ENCODE results near the gene PCNX1. TPM values are rescaled to one million over a fixed set of nuclear protein-coding genes. Genes with fewer than 3 reads are reported as not detected.
"Not testable (repeated sequence)": the region's sequence is repeated elsewhere in the genome, so short reads cannot be mapped to it uniquely, and the experiment has no call there.

PCNX1 gene
- 30.5 TPM for total RNA-seq

- ATAC-seq (peak; percentile 85), DNase-seq (ENCODE audit: low spot score) (peak; percentile 90)
These were observed at the start of gene PCNX1 for GRCh38 chr14:70907176-70907995. PCNX1 (plus strand) TSS chr14:70907459; CDS start chr14:70907851, 392 bp downstream.

- ATAC-seq (no peak), DNase-seq (ENCODE audit: low spot score) (no peak)
These were observed 49.8 kb upstream of the PCNX1 start for GRCh38 chr14:70857496-70857890.

- ATAC-seq (peak; percentile 29), DNase-seq (ENCODE audit: low spot score) (no peak)
These were observed 48.6 kb upstream of the PCNX1 start for GRCh38 chr14:70858641-70859040.

- DNase-seq (ENCODE audit: low spot score); ATAC-seq: not testable (repeated sequence)
These were observed 40.3 kb upstream of the PCNX1 start for GRCh38 chr14:70866992-70867391.

- ATAC-seq (no peak), DNase-seq (ENCODE audit: low spot score) (no peak)
These were observed 36.3 kb upstream of the PCNX1 start for GRCh38 chr14:70871001-70871400.

GRCh38 chr14:70871863-70872677 is 35.2 kb upstream of the PCNX1 start:
- no peak for ATAC-seq

GRCh38 chr14:70872678-70873020 is 34.6 kb upstream of the PCNX1 start:
- DNase-seq (ENCODE audit: low spot score): no peak
- no peak for ATAC-seq

More at GRCh38 chr14:70871863-70872677, 35.2 kb upstream of the PCNX1 start:
- no peak for DNase-seq (ENCODE audit: low spot score)

GRCh38 chr14:70873627-70874026 is 33.6 kb upstream of the PCNX1 start:
- ATAC-seq (no peak), DNase-seq (ENCODE audit: low spot score) (no peak)

- not testable (repeated sequence) for ATAC-seq; DNase-seq (ENCODE audit: low spot score)
These were observed 31.3 kb upstream of the PCNX1 start for GRCh38 chr14:70875811-70876460.

- DNase-seq (ENCODE audit: low spot score) (no peak), ATAC-seq (no peak)
These were observed 27.8 kb upstream of the PCNX1 start for GRCh38 chr14:70879448-70879847.

- ATAC-seq: not testable (repeated sequence)
These were observed 26.4 kb upstream of the PCNX1 start for GRCh38 chr14:70880888-70881287.

GRCh38 chr14:70881549-70882177 is 25.6 kb upstream of the PCNX1 start:
- DNase-seq (ENCODE audit: low spot score) (no peak), ATAC-seq (no peak)

More at GRCh38 chr14:70880888-70881287, 26.4 kb upstream of the PCNX1 start:
- DNase-seq (ENCODE audit: low spot score): not testable (repeated sequence)

GRCh38 chr14:70882776-70883492 is 24.3 kb upstream of the PCNX1 start:
- DNase-seq (ENCODE audit: low spot score) (no peak), ATAC-seq (peak; percentile 31)

- no peak for DNase-seq (ENCODE audit: low spot score)
- ATAC-seq: no peak
These were observed 22.5 kb upstream of the PCNX1 start for GRCh38 chr14:70884595-70885342.

- no peak for ATAC-seq
- DNase-seq (ENCODE audit: low spot score): no peak
These were observed 21.8 kb upstream of the PCNX1 start for GRCh38 chr14:70885343-70886022.

- DNase-seq (ENCODE audit: low spot score) (no peak), ATAC-seq (no peak)
These were observed 20.6 kb upstream of the PCNX1 start for GRCh38 chr14:70886421-70887206.

GRCh38 chr14:70887207-70887681 is 20.0 kb upstream of the PCNX1 start:
- no peak for DNase-seq (ENCODE audit: low spot score)

More at GRCh38 chr14:70887207-70887681, 20.0 kb upstream of the PCNX1 start:
- ATAC-seq: no peak
